GM12878 (cell line): ENCODE results near the gene CDC37L1.

Source experiments
- MAX ChIP-seq: IDR thresholded peaks from 2 replicates; pipeline ENCODE4 v1.6.1; 2012; ENCODE audit warnings: low read depth, low read length, improper control_type of control experiment
- PAX8 ChIP-seq: fragments of 450-650 bp; IDR thresholded peaks from 2 replicates; pipeline ENCODE4 v1.6.1; 2017; ENCODE audit warnings: mild to moderate bottlenecking, moderate library complexity

GRCh38 chr9:4755026-4755609 is 75.7 kb downstream of the CDC37L1 start:
- TF ChIP-seq MAX (no peak), PAX8 (no peak)
